ENCODE measurements around the gene IPP.

- TF ChIP-seq POLR2AphosphoS5 (IDR thresholded peaks at IDR 0.05; ENCODE audit: low read depth, low read length) (no peak), RAD21 (IDR thresholded peaks at IDR 0.05; ENCODE audit: low read length) (no peak), FOXM1 (IDR thresholded peaks at IDR 0.05; ENCODE audit: low read depth) (no peak)
- TF ChIP-seq, protein P1, sequence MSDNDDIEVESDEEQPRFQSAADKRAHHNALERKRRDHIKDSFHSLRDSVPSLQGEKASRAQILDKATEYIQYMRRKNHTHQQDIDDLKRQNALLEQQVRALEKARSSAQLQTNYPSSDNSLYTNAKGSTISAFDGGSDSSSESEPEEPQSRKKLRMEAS (IDR thresholded peaks at IDR 0.05; ENCODE audit: low read depth) = no peak
Observed at GRCh38 chr1:45785583-45785982, 35.1 kb upstream of the IPP start.
